HG02870 (cell line): Measurements from ENCODE around the gene TMEM129.
A peak's percentile ranks its signal among the peaks of the same experiment; 100 is the strongest.

Source experiments
- ATAC-seq: cut with Tn5 transposase; IDR thresholded peaks from one replicate; pipeline ENCODE4 v1.9.1; 2021; ENCODE audit warnings: mild to moderate bottlenecking, moderate library complexity; ENCODE audit not compliant: unreplicated experiment

Gene TMEM129, protein sequence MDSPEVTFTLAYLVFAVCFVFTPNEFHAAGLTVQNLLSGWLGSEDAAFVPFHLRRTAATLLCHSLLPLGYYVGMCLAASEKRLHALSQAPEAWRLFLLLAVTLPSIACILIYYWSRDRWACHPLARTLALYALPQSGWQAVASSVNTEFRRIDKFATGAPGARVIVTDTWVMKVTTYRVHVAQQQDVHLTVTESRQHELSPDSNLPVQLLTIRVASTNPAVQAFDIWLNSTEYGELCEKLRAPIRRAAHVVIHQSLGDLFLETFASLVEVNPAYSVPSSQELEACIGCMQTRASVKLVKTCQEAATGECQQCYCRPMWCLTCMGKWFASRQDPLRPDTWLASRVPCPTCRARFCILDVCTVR

DNA sequence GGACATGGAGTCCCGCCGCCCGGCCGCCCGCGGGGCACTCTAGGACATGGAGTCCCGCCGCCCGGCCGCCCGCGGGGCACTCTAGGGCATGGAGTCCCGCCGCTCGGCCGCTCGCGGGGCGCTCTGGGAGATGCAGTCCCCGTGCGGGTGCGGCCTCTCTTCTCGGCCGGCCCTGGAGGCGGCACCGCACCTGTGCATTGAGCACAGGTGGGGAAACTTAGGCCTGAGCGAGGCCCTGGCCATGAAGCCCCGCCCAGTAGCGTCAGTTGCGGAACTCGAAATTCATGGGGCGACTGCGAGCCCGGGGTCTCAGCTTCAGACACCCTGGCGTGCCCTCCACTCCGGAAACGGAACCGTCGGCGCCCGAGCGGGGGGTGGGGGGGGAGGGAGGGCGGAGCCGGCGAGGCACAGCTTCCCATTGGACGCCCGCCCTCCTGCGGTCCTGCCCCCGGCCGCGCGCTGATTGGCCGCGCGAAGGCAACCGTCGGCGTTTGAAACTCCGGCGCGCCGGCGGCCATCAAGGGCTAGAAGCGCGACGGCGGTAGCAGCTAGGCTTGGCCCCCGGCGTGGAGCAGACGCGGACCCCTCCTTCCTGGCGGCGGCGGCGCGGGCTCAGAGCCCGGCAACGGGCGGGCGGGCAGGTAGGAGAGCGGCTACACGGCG lies at the start of gene TMEM129, which contains the start of gene TACC3:
TMEM129 (minus strand) TSS at position 321 of the 663 bp plus-strand sequence. CDS start 486 bp downstream, outside the sequence.
TACC3 (plus strand) TSS at position 519 of the 663 bp plus-strand sequence. CDS start 1,901 bp downstream, outside the sequence.
- ATAC-seq: peak; percentile 75

DNA sequence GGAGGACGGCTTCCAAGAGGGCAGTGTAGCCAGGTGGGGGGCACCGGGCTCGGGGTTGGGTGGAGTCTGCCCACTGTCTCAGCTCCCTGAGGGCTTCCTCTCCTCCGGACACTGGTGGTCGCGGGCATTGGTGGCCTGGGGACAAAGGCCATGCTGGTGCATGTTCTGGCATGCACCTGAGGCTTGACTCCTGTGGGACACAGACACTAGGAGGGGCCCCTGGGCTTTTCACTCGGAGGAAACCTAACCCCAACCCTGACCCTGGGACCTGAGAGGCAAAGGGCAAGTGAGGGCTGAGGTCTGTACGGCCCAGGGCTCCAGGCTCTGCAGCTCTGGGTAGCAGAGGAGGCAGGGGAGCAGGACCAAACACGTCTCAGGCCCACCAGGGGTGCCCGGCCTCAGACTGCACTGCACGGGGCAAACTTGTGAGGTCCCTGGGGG lies 49.7 kb upstream of the TMEM129 start:
- ATAC-seq: no peak

DNA sequence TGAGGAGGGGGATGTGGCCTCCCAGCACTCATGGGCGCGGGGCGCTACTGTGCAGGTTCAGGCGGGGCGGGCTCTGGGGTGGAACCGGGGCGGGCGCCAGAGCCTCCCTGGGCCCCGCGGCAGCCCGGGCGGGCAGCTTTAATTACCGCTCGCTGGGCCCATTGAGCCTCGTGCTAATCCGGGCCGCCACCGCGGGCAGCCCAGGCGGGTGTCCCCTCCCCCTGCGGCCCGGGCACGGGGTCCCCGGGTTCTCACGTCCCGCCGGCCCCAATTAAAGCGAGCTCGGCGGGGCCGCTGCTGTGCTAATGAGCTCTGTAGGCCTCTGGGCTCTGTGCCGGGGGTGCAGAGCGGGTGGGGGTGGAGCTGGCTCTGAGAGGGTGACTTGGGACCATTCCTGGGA lies 49.1 kb upstream of the TMEM129 start:
- ATAC-seq: no peak

DNA sequence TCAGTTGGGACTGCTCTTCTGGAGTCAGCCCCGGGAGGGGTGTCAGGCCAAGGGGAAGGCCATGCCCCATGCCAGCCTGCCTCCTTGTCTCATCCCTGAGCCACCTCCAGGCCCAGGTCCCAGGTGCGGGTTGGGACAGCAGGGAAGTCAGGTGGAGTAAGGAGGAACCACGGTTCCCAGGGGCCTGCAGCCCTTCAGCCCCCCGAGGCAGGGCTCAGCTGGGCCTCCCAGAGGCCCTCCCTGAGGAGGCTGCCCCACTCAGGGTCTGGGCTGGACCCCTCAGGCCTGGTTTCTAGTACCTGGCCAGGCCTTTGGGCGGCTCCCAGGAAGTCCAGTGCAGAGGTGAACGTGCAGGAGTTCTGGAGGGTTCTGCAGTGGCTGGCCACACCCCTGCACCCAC lies 48.6 kb upstream of the TMEM129 start:
- no peak for ATAC-seq

DNA sequence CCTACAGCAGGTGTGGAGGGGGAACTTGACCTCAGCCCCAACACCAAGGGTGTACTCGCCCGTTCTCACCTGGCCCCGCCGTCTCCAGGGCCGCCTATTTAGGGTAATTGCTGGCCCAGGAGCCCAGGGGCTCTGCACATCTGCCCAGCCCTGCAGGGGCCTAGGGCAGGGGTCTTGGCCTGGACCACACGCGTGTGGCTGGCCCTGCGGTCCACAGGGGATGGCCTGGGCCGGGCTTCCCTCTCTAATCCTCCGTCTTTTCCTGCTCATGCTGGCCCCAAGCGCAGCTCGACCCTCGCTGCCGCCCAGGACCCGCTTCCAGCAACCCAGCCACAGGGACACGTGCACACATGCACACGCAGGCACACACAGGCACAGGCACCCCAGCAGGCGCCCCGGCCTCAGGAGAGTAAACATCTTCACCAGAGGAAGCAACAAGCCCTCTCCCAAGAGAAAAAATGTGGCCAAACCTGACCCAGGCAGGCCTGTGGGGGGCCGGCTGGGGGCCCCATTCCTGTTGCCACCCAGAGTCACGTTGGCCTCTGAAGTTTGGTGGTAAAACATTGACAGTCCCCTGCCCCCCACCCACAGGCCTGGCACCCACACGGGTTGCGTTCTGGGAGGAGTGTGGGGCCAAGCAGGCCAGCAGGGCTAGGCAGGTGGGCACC lies 47.4 kb upstream of the TMEM129 start:
- no peak for ATAC-seq

DNA sequence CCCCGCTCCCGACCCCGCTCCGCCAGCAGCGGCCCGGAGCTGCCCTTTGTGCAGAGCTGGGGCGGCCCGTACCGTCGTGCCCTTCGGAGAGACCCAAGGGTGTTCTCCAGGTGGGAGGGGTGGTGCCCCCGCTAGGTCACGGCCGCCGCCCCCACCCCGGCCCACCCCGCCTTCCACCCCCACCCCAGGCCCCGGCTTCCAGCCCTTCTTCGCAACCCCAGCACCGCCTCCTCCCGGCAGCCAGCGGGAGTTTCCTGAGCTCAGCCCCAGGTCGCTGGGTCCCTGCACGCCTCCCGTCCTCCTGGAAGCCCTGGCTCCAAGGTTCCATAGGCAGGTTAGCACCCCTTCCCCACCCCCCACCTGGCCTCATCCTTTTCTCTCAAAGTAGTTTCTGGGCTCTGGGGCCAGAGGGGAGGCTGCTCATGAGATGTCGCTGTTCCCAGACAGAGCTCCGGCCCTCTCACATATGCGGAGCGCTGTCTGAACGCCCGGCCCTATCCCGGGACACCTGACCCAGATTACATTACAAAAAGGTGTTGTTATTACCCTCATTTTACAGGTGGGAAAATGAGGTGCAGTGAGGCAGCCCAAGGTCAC lies 46.7 kb upstream of the TMEM129 start:
- ATAC-seq: no peak

DNA sequence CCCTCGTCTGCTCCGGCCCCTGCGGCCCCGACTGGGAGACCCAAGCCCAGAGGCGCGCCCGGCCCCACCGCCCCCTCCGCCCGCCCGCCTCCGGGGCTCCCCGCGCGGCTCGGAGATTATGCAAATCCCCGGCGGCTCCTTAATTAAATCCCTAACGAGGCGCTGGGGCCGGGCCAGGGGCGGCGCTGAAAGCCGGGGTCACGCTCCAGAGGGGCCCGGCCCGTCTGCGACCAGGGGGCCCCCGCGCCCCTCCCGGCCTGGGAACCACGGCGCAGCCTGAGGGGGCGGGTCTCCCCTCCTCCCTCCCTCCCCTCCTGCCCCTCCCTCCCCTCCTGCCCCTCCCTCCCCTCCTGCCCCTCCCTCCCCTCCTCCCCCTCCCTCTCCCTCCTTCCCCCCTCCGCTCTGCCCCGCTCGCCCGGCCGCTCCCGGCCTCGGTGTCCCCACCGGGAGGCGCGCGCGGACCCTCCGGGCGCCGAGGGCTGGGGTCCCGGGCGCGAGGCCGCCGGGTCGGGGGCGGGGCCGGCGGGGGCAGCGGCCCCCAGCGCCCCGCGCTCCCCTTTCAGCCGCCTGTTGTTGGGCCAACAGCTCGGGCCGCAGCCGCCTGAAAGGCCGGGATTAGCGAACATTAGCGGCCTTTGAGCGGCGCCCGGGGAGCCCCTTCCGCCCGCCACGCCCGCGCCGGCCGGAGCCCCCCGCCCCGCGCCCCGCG lies 46.1 kb upstream of the TMEM129 start:
- no peak for ATAC-seq

DNA sequence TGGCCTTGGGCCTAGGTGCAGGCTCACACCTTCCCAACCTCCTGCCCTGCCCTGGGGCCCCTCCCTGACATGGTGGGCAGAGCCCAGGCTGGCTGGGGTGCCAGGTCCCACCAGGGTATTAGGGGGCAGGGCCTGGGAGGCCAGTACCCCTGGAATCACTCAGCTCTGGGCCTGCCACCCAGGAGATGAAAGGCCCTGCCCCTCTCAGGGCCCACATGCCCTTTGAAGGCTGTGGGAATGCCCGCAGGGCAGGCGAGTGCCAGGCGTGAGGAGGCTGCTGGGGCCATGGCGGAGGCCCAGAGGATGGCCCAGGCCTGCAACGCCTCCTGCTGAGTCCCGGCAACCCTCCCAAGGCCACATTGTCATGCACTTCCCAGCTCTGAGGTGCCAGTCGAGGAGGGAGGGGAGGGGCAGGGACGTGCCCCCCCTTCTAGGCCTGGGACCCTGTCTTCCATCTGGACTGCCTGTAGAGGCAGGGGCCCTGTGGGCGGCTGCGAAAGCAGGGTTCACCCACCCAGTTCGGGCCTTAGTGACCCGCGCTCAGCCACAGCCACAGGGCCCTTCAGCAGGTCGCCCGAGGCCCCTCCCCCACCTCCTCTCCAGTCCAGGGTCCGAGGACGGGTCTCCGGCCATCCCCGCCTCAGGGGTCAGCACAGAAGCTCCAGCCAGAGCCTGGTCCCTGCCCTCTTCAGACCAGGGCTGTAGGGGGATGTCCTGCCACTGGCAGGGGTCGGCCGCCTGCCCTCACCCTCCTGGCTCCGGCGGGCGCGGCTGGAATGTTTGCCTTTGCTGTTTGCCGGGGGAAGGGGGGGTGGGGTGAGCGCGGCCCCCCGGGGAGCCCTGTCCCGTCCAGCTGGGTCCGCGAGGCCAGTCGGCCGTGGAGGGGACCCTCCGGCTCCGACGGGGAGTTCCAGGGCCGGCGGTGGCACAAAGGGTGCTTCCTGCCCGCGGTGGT lies 45.3 kb upstream of the TMEM129 start:
- ATAC-seq: no peak

DNA sequence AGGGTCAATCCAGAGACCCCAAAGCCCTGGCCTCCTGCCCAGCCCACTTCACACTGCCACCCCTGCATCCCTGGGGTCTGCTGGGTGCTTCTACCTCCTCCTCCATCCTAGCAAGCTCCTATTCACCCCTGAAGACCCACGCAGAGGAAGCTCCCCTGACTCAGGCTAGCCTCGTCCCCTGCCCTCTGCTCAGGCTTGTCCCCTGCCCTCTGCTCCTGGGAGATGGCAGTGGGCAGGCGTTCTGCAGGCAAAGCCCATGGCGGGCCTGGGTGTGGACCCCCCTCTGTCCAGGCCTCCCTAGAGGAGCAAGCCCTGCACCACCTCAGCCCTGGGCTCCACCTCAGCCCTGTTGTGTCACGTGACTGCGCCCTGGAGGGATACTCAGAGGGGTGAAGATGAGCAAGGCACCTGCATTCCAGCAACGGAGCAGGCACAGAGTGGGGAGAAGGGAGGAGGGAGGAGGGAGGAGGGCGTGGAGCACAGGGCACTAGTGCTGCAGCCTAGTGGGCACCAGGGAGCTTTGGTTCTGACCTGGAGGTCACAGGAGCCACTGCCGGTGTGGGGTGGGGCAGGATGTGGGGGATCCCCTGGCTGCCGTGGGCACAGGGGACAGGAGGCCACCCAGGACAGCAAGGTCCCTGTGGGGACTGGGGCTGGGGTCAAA lies 44.4 kb upstream of the TMEM129 start:
- ATAC-seq: no peak

DNA sequence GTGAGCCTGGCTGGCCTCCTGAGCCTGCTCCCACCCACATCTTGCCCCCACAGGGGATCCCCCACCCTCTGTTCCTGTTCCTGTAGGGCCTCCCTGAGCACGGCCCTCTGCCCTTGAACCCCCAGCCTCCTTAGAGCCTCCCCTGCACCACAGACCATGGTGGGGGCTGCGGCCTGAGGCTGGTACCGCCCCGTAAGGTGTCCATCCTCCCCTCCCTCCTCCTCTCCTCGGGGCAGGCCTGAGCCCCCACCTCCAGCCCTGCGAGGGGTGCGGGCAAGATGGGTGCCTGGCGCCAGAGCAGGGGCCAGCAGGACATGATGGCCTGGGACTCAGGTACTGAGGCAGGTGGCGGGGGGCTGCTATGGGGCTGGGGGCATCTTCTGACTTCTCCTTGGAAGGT lies 43.5 kb upstream of the TMEM129 start:
- no peak for ATAC-seq

DNA sequence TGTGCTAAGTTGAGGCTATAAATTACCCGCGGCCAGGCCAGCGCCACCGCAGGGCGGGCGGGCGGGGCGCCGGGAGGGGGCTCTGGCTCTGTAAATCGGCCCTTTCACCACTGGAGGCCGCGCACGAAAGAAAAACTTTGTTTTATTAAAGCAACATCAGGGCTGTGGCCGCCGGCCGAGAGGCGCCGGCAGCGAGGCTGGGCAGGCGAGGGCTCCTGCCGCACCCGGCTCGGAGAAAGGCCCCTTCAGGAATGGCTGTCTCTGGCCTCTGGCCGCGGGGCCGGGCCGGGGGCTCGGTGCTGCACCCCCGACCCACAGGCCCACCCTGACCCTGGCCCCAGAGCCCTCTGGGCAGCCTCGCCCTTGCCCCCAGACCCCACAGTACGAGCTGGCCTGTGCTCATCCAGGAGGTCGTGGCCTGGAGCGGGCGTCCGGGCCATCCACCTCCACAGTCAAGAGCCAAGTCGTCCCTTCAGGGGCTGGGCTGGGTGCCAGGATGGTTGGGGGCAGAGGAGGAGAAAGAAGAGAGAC lies 42.5 kb upstream of the TMEM129 start:
- no peak for ATAC-seq

DNA sequence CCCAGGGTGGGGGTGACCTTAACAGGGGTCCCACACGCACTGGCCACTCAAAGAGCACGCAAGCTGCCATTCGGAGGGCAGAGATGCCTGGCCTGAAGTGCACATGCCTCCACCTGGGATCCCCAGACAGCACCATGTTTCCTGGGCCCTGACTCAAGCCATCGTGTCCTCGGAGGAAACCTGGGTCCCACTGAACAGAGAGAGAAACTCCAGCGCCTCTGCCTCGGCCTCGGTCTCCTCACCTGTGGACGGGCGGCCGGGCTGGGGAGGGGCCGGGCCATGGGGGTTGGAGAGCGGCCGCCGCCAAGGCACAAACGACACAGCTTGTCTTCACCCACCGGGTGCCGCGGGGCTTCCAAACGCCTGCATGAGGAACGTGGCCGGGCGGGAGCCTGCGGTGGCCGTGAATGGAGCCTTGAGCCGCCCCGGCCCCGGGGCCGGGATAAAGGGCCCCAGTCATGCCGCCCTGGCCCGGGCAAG lies 42.0 kb upstream of the TMEM129 start:
- no peak for ATAC-seq

DNA sequence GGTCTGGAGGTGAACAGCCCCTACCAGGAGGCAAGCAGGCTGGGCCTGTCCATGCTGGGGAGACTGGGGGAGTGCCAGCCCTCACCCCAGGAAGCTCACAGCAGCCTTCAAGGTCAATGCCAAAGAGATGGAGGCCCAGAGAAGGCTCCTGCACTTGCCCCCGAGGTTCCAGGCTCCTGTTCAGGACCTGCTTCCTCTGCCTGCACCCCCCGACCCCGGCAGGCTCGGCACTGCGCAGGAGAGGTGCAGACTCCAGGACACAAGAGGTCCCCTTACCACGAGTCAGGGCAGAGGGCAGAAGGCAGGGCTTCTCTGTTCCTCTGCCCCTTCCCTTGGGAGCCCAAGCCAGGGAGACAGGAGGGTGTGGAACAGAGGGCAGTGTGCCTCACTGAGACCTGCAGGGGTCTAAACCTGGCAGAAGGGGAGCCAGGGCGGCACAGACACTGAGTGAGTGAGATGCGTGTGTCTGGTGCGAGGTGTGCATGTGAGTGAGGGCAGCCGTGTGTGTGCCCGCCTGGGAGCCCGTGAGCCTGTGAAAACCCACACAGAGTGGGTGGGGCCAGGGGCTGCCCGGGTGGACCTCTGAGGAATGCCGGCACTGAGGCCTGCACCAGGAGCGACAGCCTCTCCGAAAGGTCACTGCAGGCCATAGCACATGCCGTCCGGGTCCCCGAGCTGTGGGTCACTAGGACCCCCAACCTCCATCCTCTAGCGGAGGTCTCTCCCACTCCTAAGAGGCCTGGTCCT lies 41.3 kb upstream of the TMEM129 start:
- ATAC-seq: no peak

DNA sequence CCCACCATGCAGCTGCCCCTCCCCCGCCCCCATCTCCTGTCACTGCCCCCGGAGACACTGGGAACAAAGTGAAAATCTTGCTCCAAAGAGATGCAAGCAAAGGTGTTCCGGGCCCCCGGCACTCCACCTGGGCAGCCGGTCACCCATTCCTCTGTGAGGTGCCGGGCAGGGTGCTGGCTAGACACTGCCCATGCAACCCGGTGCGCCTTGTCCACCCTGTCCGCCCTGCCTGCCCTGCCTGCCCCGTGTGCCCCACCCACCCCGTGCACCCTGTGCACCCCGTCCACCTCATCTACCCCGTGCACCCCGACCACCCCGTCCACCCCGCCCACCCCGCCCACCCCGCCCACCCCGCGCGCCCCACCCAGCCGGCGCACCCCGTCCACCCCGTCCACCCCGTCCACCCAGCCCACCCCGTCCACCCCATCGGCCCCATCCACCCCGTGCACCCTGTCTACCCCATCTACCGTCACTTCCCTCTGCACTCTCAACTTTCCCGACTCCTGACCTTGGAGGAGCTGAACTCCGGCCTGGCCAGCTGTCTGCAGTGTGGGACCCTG lies 40.1 kb upstream of the TMEM129 start:
- no peak for ATAC-seq

DNA sequence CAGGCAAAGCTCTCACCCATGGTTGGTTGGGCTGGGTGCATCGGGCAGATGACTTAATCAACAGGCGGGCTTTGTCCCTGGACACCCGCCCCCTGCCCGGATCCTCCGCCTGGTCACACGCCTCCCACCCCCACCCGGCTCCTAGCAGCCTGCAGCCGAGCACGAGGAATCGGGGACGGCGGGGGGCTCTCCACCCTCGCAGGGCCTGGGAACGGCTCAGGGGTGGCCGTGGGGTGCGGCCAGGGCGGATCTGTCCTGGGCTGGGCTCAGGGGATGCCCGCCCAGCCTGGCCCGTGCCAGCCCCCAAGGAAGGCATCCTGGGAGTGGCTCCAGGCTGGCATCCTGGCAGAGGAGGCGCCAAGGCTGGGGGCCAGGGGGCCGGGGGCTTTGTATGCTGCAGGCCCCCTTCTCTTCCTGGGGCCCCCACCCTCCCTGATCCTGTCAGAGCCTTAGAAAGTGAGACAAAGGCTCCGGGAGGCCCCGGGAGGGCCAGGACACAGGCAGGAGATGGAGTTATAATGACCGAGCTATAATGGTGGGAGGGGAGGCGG lies 39.5 kb upstream of the TMEM129 start:
- no peak for ATAC-seq

DNA sequence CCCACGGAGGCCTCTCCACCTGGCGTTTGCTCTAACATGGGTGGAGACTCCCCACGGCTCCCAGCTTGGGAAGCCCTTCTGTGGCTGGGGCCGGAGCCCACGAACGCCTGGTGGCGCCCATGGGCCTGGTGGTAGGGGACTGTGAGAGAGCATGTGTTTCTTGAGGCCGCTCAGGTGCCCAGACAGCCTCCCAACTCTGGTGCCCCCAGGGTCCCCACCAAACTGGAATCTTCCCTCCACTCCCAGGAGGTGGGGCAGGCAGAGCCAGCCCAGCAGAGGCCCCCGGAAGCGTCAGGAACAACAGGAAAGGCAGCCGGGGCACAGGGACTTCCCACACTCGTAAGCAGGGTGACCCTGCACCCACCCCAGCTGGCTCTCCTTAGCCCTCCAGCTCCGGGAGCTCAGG lies 38.7 kb upstream of the TMEM129 start:
- no peak for ATAC-seq

DNA sequence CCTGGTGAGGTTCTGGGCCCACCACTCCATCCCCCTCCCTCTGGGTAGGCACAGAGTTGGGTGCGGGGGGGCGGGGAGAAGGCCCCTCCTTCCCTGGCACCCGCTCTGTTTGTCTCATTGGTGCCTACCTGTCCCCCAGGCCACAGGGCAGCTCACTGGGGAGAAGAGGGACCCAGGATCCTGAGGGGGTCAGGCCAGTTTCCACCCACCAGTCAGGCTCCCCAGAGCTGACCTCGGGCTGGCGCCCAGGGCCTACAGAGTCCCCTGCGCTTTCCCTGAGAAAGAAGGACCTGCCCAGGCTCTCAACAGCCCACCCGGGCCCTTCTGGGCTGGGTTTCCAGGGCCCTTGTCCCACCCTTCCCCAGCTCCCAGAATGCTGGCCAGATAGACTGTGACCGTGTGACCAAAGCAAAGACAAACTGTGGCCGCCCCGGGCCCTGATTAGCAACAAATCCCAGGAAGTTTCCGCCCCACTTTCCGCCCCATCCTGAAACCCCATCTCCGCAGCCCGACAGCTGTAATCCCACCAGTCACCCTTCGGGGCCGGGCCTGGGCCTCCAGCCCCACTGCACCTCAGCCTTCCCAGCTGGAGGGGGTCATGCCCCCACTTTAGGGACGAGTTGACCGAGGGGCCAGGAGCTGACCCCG lies 38.2 kb upstream of the TMEM129 start:
- no peak for ATAC-seq
